ENCODE data around the gene FEZF1.

The FEZF1 gene

DNA sequence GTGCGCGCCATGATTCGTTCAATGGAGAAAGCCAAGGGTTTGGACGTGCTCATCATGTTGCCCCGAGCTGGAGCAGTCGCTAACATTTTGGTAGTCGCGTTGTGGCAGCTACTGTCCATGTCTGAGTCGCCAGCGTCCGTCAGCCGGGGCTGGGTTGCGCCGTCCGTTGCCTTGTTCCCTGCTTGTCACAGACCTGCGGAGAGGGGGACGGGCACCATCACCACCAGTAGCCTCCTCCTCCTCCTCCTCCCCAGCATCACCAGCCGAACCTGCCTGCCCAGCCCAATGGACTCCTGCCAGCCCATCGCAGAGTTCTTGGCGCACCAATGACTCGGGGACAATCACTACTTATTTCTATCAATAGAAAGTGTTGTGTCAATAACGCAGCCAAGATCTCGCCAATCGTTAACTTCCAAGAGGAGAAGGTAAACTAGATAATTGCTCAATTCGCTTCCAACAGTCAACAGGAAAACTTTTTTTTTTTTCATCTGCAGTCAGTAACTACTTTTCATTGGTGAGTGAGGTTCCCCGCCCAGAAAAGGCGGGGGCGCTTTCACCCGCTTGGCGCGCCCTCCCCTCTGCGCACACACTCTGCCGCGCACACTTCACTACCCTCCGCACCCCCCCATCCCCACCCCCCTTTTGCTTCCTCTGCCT lies at the start of gene FEZF1:
Gene FEZF1, minus strand, starts transcription at position 432 of the 657 bp plus-strand sequence. Its CDS starts 313 bp downstream, at position 119.
- FAIRE-seq, result no peak

GRCh38 chr7:122352454-122352853 lies 47.9 kb upstream of the FEZF1 start:
- no peak for FAIRE-seq

GRCh38 chr7:122350701-122351100 lies 46.2 kb upstream of the FEZF1 start:
- no peak for FAIRE-seq

- FAIRE-seq, result no peak
Observed at GRCh38 chr7:122344303-122344620, 39.7 kb upstream of the FEZF1 start.

GRCh38 chr7:122343601-122344302 lies 39.2 kb upstream of the FEZF1 start:
- FAIRE-seq, result no peak

GRCh38 chr7:122340427-122340826 lies 35.9 kb upstream of the FEZF1 start:
- FAIRE-seq, result no peak

- no peak for FAIRE-seq
Observed at GRCh38 chr7:122339145-122339904, 34.8 kb upstream of the FEZF1 start.

- FAIRE-seq, result no peak
Observed at GRCh38 chr7:122337011-122337410, 32.5 kb upstream of the FEZF1 start.

DNA sequence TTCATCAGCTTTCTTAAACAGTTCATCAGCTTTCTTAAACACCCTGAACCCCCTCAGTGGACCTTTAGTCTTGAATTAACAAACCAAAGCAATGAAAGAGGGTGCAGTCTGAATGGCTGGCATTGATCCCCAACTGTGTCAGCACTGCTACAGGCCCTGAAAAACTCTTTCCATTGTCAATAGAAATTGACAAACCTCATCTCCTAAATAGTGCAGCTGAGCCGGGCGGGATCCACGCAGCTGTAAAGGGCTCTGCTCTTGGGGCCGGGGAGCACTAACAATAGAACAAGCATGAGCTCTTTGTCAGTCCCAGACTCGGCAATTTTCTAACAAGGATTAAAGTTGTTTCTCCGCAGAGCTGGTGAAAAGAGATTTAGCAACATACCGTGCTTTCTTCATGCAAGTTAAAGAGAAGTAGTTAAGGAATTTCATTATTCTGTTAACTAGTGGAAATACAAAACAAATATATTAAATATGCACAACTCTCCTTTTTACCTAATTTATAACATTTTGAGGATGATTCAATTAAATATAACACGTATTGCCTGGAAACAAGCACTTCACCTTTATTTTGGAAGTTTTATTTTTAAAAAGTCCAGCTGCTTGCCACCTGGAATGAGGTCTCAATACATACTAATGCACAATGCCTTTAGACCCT lies 24.7 kb upstream of the FEZF1 start:
- FAIRE-seq, result no peak

DNA sequence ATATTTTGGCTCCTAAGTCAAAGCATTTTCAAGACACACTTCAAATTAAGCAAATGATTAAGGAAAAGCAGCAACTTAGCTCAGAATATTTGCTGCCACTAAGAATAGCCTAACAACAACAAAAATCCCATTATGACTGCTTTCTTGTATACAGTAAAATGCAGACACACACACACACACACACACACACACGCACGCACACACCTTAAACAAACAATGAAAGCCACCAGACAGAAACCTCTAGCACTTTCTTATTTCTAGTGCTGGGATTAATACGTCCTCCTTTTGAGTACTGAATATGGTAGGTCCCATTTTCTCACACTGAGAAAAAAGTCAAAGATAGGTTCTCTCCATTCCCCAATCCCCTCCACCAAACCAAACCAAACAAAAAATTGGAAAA lies 23.4 kb upstream of the FEZF1 start:
- no peak for FAIRE-seq

- no peak for FAIRE-seq
Observed at GRCh38 chr7:122316467-122317388, 12.2 kb upstream of the FEZF1 start.

GRCh38 chr7:122315507-122316466 lies 11.2 kb upstream of the FEZF1 start:
- no peak for FAIRE-seq

- FAIRE-seq, result no peak
Observed at GRCh38 chr7:122314284-122314683, 9.7 kb upstream of the FEZF1 start.

DNA sequence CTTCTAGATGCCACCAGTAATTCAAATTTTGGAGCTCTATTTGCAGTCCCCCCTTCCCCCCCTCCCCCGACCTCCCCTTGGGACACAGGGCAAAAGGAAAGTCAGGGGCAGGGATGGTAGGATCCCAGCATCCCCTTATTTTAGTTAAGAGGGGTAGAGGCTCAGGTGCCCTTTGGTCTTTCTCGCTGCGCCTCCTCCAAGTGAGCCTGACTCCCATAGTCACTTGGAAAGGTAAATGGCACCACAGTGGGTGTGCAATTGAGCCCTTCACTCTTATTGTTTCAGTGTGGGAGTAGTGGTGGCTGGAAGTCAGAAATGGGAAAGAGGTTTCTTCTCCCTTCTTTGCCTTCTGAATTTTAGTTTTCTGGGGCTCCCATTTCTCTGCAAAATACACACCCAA lies 8.2 kb upstream of the FEZF1 start:
- FAIRE-seq, result no peak

DNA sequence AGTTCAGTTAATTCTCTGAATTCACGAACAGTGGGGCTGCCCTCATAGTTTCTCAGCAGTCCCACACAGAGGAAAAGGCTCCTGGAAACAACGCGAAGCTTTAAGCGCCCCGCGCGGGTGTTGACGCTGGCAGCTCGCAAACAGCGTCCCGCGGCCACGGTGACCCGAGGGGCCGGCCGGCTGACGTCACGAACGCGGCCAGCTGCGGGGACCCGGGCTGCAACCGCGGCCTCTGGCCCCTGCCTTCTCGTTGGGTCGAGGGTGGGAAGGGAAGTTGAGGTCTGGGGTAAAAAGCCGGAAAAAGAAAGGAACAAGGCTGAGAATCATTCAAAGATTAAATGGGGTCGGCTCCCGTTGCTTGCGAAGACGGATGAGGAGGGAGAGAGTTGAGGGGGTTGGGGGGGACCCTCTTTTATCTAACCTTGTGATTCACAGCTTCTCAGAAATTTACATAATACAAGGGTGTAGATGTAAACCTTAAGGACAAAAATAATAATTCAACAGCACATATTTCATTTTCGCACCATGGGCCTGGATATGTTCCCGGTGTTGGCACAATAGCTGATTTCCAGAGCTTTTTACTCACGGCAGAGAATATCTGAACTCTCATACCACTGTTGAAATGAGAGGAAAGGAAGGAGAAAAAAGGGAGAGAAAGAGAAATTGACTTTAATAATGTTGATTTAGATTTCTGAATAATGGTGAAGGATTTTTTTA lies 7.3 kb upstream of the FEZF1 start:
- FAIRE-seq, result no peak

DNA sequence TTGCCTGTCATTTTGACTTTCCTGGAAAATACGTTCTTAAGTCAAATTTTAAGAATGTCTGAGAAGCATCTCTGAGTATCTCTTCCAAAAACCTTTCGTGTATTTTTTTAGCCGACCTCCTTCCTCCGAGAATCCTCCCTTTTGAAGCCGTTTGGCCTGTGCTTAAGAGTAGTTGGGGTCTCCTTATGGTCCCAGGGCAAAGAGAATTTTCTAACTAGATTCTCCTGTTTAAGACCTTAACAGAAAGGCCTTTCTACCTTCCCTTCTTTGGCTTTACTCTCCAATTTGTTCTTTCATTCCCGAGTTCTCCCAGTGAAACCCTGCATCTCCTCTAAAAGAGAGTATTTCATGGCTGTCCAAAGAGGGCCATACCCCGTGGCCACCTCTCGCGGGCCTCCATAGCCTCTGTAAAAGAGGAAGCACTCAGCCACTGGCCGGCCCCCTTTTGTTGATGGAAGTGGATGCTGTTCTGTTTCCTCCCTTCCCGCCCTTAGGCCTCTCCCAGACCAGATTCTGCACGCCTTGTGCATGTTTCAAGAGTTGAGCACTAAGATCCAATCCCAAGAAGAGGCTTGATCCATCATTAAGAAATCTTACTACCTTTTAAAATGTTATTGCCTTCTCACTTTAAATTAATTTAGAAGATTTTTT lies 6.6 kb upstream of the FEZF1 start:
- no peak for FAIRE-seq

DNA sequence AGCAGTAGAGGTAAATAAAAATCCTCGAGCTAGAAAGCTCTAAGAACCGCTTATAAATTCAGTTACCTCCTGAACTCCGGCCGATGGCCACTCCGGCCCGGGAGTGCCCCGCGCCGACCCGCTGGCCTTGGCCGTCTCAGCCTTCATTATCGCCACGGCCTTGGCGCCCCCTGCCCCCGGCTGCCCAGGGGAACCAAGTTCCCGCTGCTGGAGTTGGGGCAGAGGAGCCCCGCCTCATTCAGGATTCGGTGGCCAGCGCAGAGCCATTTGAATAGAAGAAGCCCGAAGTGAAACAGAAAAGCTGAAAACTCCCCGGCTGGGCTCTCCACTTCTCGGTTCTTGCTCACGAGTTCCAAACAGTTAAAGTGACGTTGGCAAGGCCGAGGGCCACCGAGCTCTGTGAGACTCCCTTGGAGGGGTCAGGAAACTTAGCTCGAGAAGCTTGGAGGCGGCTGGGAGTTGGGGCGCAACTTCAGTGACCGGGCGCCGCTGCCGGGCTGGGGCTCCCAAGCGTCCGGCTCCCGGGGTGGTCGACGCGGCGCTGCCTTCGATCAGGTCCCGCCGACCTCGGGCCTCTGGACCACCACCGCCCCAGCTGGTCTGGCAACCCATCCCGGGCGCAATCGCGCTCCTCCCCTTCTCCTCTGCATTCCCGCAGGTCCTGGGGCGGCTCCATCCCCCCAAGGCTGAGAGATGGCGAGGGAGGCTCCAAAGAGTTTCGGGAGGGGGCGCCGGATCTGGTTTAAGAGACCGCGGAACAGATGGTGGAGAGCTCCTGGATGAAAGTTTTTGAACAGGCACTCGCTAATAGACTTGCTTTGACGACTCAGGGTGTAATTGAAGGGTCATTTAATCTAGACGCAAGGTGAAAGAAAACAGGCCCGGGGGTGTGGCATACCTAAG lies 5.8 kb upstream of the FEZF1 start:
- no peak for FAIRE-seq

DNA sequence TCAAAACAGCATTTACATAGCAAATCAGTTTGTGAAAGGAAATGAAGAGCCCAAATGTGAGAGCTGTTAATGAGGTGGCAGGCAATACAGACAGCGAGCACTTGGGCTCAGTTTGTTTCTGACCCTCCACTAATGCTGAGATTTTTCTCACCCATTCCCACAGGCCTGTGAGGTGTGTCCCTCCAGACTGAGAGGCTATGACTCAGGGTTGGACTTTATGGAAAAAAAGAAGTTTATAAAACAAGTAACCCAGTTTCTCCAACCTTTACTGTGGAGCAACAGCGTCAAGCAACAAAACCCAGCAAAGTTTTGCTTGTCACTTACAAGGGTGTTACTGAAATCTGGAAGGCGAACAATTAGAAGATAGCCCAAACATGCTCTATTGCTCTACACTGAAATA lies 4.9 kb upstream of the FEZF1 start:
- FAIRE-seq, result no peak

- FAIRE-seq, result no peak
Observed at GRCh38 chr7:122307228-122307621, 2.7 kb upstream of the FEZF1 start.

All from TTC549 (cell line).